Measurements from ENCODE around the gene OR52E6. TPM values are rescaled to one million over a fixed set of nuclear protein-coding genes. Genes with fewer than 3 reads are reported as not detected.

The OR52E6 gene
- total and polyA plus RNA-seq, 2 of the 8 experiments (the other 6 are each of a cell fraction or from before 2014, with no cell fraction given), result 0.14 TPM; not detected in 1

GRCh38 chr11:5865826-5866225, 24.1 kb upstream of the OR52E6 start:
- no peak overlapping the region for H3K27ac ChIP-seq (ENCODE audit: low read depth, low read length)
- no peak overlapping the region for H2BK12ac ChIP-seq (ENCODE audit: low read depth, low read length)
- no peaks in the 10 kb centered on the region for H4K20me1 ChIP-seq (replicated peaks in 1 of 2; ENCODE audit: control insufficient read depth in 1 of 2, insufficient read depth in 2 of 2, low read length in 2 of 2)
- H3K27me3 ChIP-seq (replicated peaks in 1 of 4; ENCODE audit: control insufficient read depth in 3 of 4, extremely low read depth in 1 of 4, insufficient read depth in 3 of 4, low read length in 3 of 4), result no peaks in the 10 kb centered on the region
- TF ChIP-seq KDM5A (IDR thresholded peaks at IDR 0.05; ENCODE audit: low read length), result no peak
- TF ChIP-seq ASH2L (IDR thresholded peaks at IDR 0.05; ENCODE audit: low read length), result no peak
- no peak for TF ChIP-seq KDM1A (IDR thresholded peaks at IDR 0.05; ENCODE audit: borderline replicate concordance, low read length)
- TF ChIP-seq JUND (IDR thresholded peaks at IDR 0.05; ENCODE audit: low read length), result no peak
- no peak for TF ChIP-seq KDM4A (IDR thresholded peaks at IDR 0.05; ENCODE audit: low read depth, low read length, severe bottlenecking)
- no peak for TF ChIP-seq NRF1 (IDR thresholded peaks at IDR 0.05; ENCODE audit: low read depth, low read length)
- no peak for TF ChIP-seq SUZ12 (IDR thresholded peaks at IDR 0.05; ENCODE audit: low read length)
- no peak for TF ChIP-seq HDAC6 (IDR thresholded peaks at IDR 0.05; ENCODE audit: low read depth, low read length)
- no peak for TF ChIP-seq YY1 (IDR thresholded peaks at IDR 0.05; ENCODE audit: low read depth, low read length)
- TF ChIP-seq NANOG (IDR thresholded peaks at IDR 0.05; ENCODE audit: insufficient read depth, low read depth, low read length, poor library complexity, severe bottlenecking), result no peak
- ChIA-PET CTCF (ENCODE audit: partially characterized antibody) (no interaction called here), POLR2A (ENCODE audit: partially characterized antibody) (no interaction called here)
- H3K9me3 ChIP-seq (ENCODE audit: insufficient read depth in 2 of 2, low read depth in 1 of 2, low read length in 1 of 2), result no peaks in the 10 kb centered on the region
- H3K56ac ChIP-seq (replicated peaks; ENCODE audit: insufficient read length, low read depth, low read length), result no peak overlapping the region
- H3K79me2 ChIP-seq (ENCODE audit: control insufficient read depth in 1 of 2, insufficient read depth in 2 of 2, low read length in 2 of 2), result no peaks in the 10 kb centered on the region
- H3K4me2 ChIP-seq (ENCODE audit: insufficient read depth in 1 of 2, low read depth in 2 of 2, low read length in 2 of 2), result no peak overlapping the region
- DNase-seq (ENCODE audit: low read depth in 1 of 2, low spot score in 2 of 2), result no peak
- H2BK120ac ChIP-seq (replicated peaks; ENCODE audit: low read depth, low read length), result no peak overlapping the region
- no peak overlapping the region for H2BK20ac ChIP-seq (ENCODE audit: low read length)
- no peak overlapping the region for H2BK5ac ChIP-seq (ENCODE audit: low read depth, low read length)
- H3K79me1 ChIP-seq (ENCODE audit: low read depth, low read length), result no peaks in the 10 kb centered on the region
- no peak overlapping the region for H3K23ac ChIP-seq (ENCODE audit: insufficient read length)
- no peak overlapping the region for H2AFZ ChIP-seq (ENCODE audit: low read length)
- no peaks in the 10 kb centered on the region for H3K36me3 ChIP-seq (ENCODE audit: control insufficient read depth in 2 of 4, insufficient read depth in 4 of 4, low read length in 3 of 4)
- H2BK15ac ChIP-seq (ENCODE audit: low read length), result no peak overlapping the region
- H3K4me3 ChIP-seq (ENCODE audit: extremely low read depth in 1 of 4, insufficient read depth in 2 of 4, low read depth in 3 of 4, low read length in 4 of 4), result no peak overlapping the region
- H3K4ac ChIP-seq (replicated peaks; ENCODE audit: insufficient read length, low read depth, low read length), result no peak overlapping the region
- H3K18ac ChIP-seq (ENCODE audit: extremely low read depth, low read length), result no peak overlapping the region
- no peaks in the 10 kb centered on the region for H3K4me1 ChIP-seq (replicated peaks in 1 of 4; ENCODE audit: control insufficient read depth in 3 of 4, insufficient read depth in 4 of 4, low read length in 3 of 4)
- no peak overlapping the region for H3K14ac ChIP-seq (ENCODE audit: insufficient read length)
- H4K8ac ChIP-seq (ENCODE audit: extremely low read depth, insufficient read depth, low read length), result no peak overlapping the region
- no peak overlapping the region for H4K91ac ChIP-seq (replicated peaks; ENCODE audit: insufficient read length, low read length)
- H2AK5ac ChIP-seq (ENCODE audit: low read depth, low read length), result no peak overlapping the region
- WGBS, 2 experiments (ENCODE audit: extremely low coverage in 1 of 2, insufficient coverage in 1 of 2, insufficient read length in 1 of 2, insufficient replicate concordance in 2 of 2, low coverage in 1 of 2, low lambda C conversion rate in 2 of 2, missing lambda C conversion rate in 1 of 2), result 88% methylated on average over 2 of the region's 2 CpGs; no CpG with 5 or more reads in 1 of the 2 experiments
- H3K23me2 ChIP-seq (ENCODE audit: low read depth, low read length), result no peaks in the 10 kb centered on the region
- H3K9ac ChIP-seq (replicated peaks in 1 of 4; ENCODE audit: extremely low read depth in 1 of 4, low read depth in 3 of 4, low read length in 3 of 4), result no peak overlapping the region
- no peak overlapping the region for H4K5ac ChIP-seq (ENCODE audit: insufficient read length, low read depth, low read length)
- no peak for FAIRE-seq
